Natural killer cell (primary cell): ENCODE data around the gene GFOD1. TPM values are rescaled to one million over a fixed set of nuclear protein-coding genes. Genes with fewer than 3 reads are reported as not detected.
A peak's percentile ranks its signal among the peaks of the same experiment; 100 is the strongest.

Source experiments
- ATAC-seq, 3 donors: fragments of 150-1000 bp in 2 of 3; fragments of 200-7000 bp in 1 of 3; cut with Tn5 transposase; 1 replicate in 1 of 3; 2 replicates in 2 of 3; pipeline ENCODE4 v1.10.0; 2021; ENCODE audit warnings: mild to moderate bottlenecking in 2 of 3, moderate library complexity in 2 of 3
- DNase-seq, 2 donors: peaks; one replicate each; pipeline versions ENCODE4 v3.0.0 to v3.0.0-alpha.2; 2013 to 2021; ENCODE audit warnings: mixed read lengths in 1 of 2
- H3K27ac ChIP-seq: one replicate; pipeline ENCODE4 v1.5.1; 2013; ENCODE audit warnings: mild to moderate bottlenecking, low read length
- H3K27me3 ChIP-seq: one replicate; pipeline ENCODE4 v1.6.1; 2013; ENCODE audit warnings: low read length; ENCODE audit not compliant: control insufficient read depth, insufficient read depth
- H3K36me3 ChIP-seq: one replicate; pipeline ENCODE4 v1.6.1; 2013; ENCODE audit warnings: low read length; ENCODE audit not compliant: control insufficient read depth, insufficient read depth
- H3K4me1 ChIP-seq: one replicate; pipeline ENCODE4 v1.6.1; 2013; ENCODE audit warnings: low read length; ENCODE audit not compliant: control insufficient read depth, insufficient read depth
- H3K4me3 ChIP-seq: one replicate; pipeline ENCODE4 v1.5.1; 2013; ENCODE audit warnings: low read length
- H3K9me3 ChIP-seq: one replicate; pipeline ENCODE4 v1.6.1; 2013; ENCODE audit warnings: low read length; ENCODE audit not compliant: control insufficient read depth, insufficient read depth
- H3K27ac Mint-ChIP-seq, 2 donors: one replicate each; pipeline ENCODE4 v1.8.0; 2022; ENCODE audit warnings: mild to moderate bottlenecking in 2 of 2, mixed read lengths in 2 of 2, moderate library complexity in 1 of 2
- H3K27me3 Mint-ChIP-seq, 2 donors: one replicate each; pipeline ENCODE4 v1.8.0; 2022; ENCODE audit warnings: low read depth in 2 of 2, mixed read lengths in 2 of 2
- H3K36me3 Mint-ChIP-seq: one replicate; pipeline ENCODE4 v1.8.0; 2022; ENCODE audit warnings: mixed read lengths
- H3K4me1 Mint-ChIP-seq, 2 donors: one replicate each; pipeline ENCODE4 v1.8.0; 2022; ENCODE audit warnings: mixed read lengths in 2 of 2
- H3K4me3 Mint-ChIP-seq: one replicate; pipeline ENCODE4 v1.8.0; 2022; ENCODE audit warnings: mild to moderate bottlenecking, moderate library complexity, mixed read lengths
- H3K9me3 Mint-ChIP-seq, 2 donors: one replicate each; pipeline ENCODE4 v1.8.0; 2022; ENCODE audit warnings: mixed read lengths in 2 of 2
- CTCF ChIP-seq: fragments of 200-600 bp; IDR thresholded peaks from one replicate; pipeline ENCODE4 v1.8.0; 2022; ENCODE audit warnings: antibody characterized with exemption
- WGBS: methylation state at CpG from one replicate; pipeline ENCODE4 v1.1.7; 2013; ENCODE audit warnings: missing lambda C conversion rate; ENCODE audit not compliant: insufficient coverage; 5-methylcytosine and 5-hydroxymethylcytosine counted together
- intact Hi-C: fragments of 100-400 bp; cut with micrococcal nuclease; formaldehyde crosslinking; loops from one replicate; pipeline ENCODE4 v1.14.2; 2022
- total RNA-seq, 4 donors: library from RNA; stranded (reverse); fragments of 120-200 nt in 1 of 4; gene quantifications; one replicate each; pipeline versions ENCODE4 v1.2.3 to v1.2.4, GENCODE V29; 2013 to 2022

GFOD1 gene
- total RNA-seq, 3 donors from 2014 or later (not counting 1 experiment from before 2014, with no cell fraction given) = 59.7 to 74.5 (median 71.2) TPM

GRCh38 chr6:13479206-13479800 is 8.1 kb downstream of the GFOD1 start:
- H3K9me3 ChIP-seq = no peaks in the 10 kb centered on the region
- H3K4me1 ChIP-seq = peaks cover 45% of the 10 kb centered on the region
- no peak overlapping the region for H3K27ac ChIP-seq
- peak overlapping the region; percentile 69 to 89 for H3K27ac Mint-ChIP-seq
- H3K9me3 Mint-ChIP-seq = no peaks in the 10 kb centered on the region
- no peaks in the 10 kb centered on the region for H3K27me3 ChIP-seq
- peaks cover 7% of the 10 kb centered on the region for H3K36me3 ChIP-seq
- no peak for TF ChIP-seq CTCF
- DNase-seq (no peak), ATAC-seq (no peak)
- H3K4me1 Mint-ChIP-seq = peaks cover 62 to 71% of the 10 kb centered on the region in 2 donors
- peak overlapping the region; percentile 22 for H3K4me3 Mint-ChIP-seq
- WGBS = 90% methylated on average over 2 of the region's 2 CpGs
- H3K4me3 ChIP-seq = no peak overlapping the region
- peaks cover 6% of the 10 kb centered on the region for H3K36me3 Mint-ChIP-seq
- H3K27me3 Mint-ChIP-seq = no peaks in the 10 kb centered on the region
- intact Hi-C loops = no loop called here

- Mint-ChIP-seq H3K4me1 (peaks cover 60 to 69% of the 10 kb centered on the region in 2 donors), H3K4me3 (peak overlapping the region; percentile 29), H3K27me3 (no peaks in the 10 kb centered on the region), H3K27ac (peak overlapping the region; percentile 69 to 89), H3K36me3 (peaks cover 6% of the 10 kb centered on the region), H3K9me3 (no peaks in the 10 kb centered on the region)
- H3K4me1 ChIP-seq = peaks cover 46% of the 10 kb centered on the region
- intact Hi-C loops = no loop called here
- DNase-seq = peak in 1 of 2 donors; percentile 52
- H3K27ac ChIP-seq = peak overlapping the region; percentile 21
- peaks cover 7% of the 10 kb centered on the region for H3K36me3 ChIP-seq
- TF ChIP-seq CTCF = no peak
- WGBS = 20% methylated on average over 4 of the region's 5 CpGs
- peak; percentile 57 to 80 (median 77) for ATAC-seq
- no peak overlapping the region for H3K4me3 ChIP-seq
- no peaks in the 10 kb centered on the region for H3K27me3 ChIP-seq
- no peaks in the 10 kb centered on the region for H3K9me3 ChIP-seq
Observed at GRCh38 chr6:13478525-13478966, 8.9 kb downstream of the GFOD1 start.

- H3K4me3 Mint-ChIP-seq = no peak overlapping the region
- WGBS = 30% methylated on average over 2 of the region's 3 CpGs
- peaks cover 74 to 78% of the 10 kb centered on the region in 2 donors for H3K4me1 Mint-ChIP-seq
- Histone ChIP-seq H3K36me3 (peaks cover 11% of the 10 kb centered on the region), H3K9me3 (no peaks in the 10 kb centered on the region), H3K4me1 (peaks cover 32% of the 10 kb centered on the region), H3K27ac (no peak overlapping the region), H3K4me3 (no peak overlapping the region), H3K27me3 (no peaks in the 10 kb centered on the region)
- no peaks in the 10 kb centered on the region for H3K9me3 Mint-ChIP-seq
- ATAC-seq (no peak), DNase-seq (no peak)
- no peak for TF ChIP-seq CTCF
- H3K27ac Mint-ChIP-seq = peak overlapping the region in 1 of 2 donors; percentile 71
- no peaks in the 10 kb centered on the region for H3K27me3 Mint-ChIP-seq
- intact Hi-C loops = no loop called here
- H3K36me3 Mint-ChIP-seq = peaks cover 5% of the 10 kb centered on the region
Observed at GRCh38 chr6:13474787-13475186, 12.6 kb downstream of the GFOD1 start.

- no peak overlapping the region for H3K4me3 Mint-ChIP-seq
- no peak for ATAC-seq
- Histone ChIP-seq H3K36me3 (peaks cover 12% of the 10 kb centered on the region), H3K4me3 (no peak overlapping the region), H3K9me3 (no peaks in the 10 kb centered on the region), H3K27ac (no peak overlapping the region), H3K4me1 (peaks cover 31% of the 10 kb centered on the region), H3K27me3 (no peaks in the 10 kb centered on the region)
- H3K9me3 Mint-ChIP-seq = no peaks in the 10 kb centered on the region
- 96% methylated on average over 3 of the region's 3 CpGs for WGBS
- H3K27me3 Mint-ChIP-seq = no peaks in the 10 kb centered on the region
- H3K4me1 Mint-ChIP-seq = peaks cover 74 to 78% of the 10 kb centered on the region in 2 donors
- no peak for DNase-seq
- H3K36me3 Mint-ChIP-seq = peaks cover under 1% of the 10 kb centered on the region
- intact Hi-C loops = no loop called here
- no peak for TF ChIP-seq CTCF
- peak overlapping the region in 1 of 2 donors; percentile 71 for H3K27ac Mint-ChIP-seq
Observed at GRCh38 chr6:13474360-13474759, 13.0 kb downstream of the GFOD1 start.
